SU-DHL-6 (cell line): ENCODE data around the gene RCC2.
"Not testable (repeated sequence)": the region's sequence is repeated elsewhere in the genome, so short reads cannot be mapped to it uniquely, and the experiment has no call there.

Experiments
- H2AFZ ChIP-seq: fragments of 200-600 bp; sonication (generic); 2 replicates; pipeline ENCODE4 v1.6.1; 2014; ENCODE audit warnings: low read depth, mild to moderate bottlenecking, moderate library complexity, mixed read lengths, antibody characterized with exemption, low read length; ENCODE audit not compliant: severe bottlenecking
- H3F3A ChIP-seq: fragments of 200-600 bp; shearing (Covaris generic); 2 replicates; pipeline ENCODE4 v1.6.0; 2016; ENCODE audit warnings: antibody characterized with exemption, mild to moderate bottlenecking; ENCODE audit not compliant: insufficient read depth
- H3K27ac ChIP-seq: fragments of 200-600 bp; sonication (generic); 2 replicates; pipeline ENCODE4 v1.5.1; 2016; ENCODE audit warnings: low read depth, mild to moderate bottlenecking, low read length, moderate library complexity, mixed read lengths
- H3K27me3 ChIP-seq: fragments of 200-600 bp; sonication (generic), shearing (Covaris generic); 2 replicates; pipeline ENCODE4 v1.6.0; 2014; ENCODE audit warnings: mild to moderate bottlenecking, low read length
- H3K36me3 ChIP-seq: fragments of 200-600 bp; sonication (generic); 2 replicates; pipeline ENCODE4 v1.6.1; 2014; ENCODE audit warnings: mild to moderate bottlenecking, low read length, mixed read lengths
- H3K4me2 ChIP-seq: fragments of 300-600, 200-600 bp; shearing (Covaris generic), sonication (generic); 2 replicates; pipeline ENCODE4 v1.6.0; 2014; ENCODE audit warnings: low read length, low read depth, mild to moderate bottlenecking; ENCODE audit not compliant: poor library complexity, severe bottlenecking
- H3K4me3 ChIP-seq: fragments of 200-600 bp; sonication (generic); 2 replicates; pipeline ENCODE4 v1.5.1; 2014; ENCODE audit warnings: antibody characterized with exemption, low read length, mild to moderate bottlenecking, mixed read lengths; ENCODE audit not compliant: insufficient read depth, poor library complexity, severe bottlenecking
- H3K79me2 ChIP-seq: fragments of 200-600 bp; sonication (generic); 2 replicates; pipeline ENCODE4 v1.6.1; 2014; ENCODE audit warnings: mild to moderate bottlenecking, low read length, moderate library complexity; ENCODE audit not compliant: insufficient read depth
- H3K9ac ChIP-seq: fragments of 200-600 bp; sonication (generic); 2 replicates; pipeline ENCODE4 v1.7.0; 2014; ENCODE audit warnings: mild to moderate bottlenecking, low read length
- H3K9me2 ChIP-seq: fragments of 200-600 bp; sonication (generic); replicated peaks from 2 replicates; pipeline ENCODE4 v1.6.1; 2014; ENCODE audit warnings: low read length; ENCODE audit not compliant: insufficient read depth
- H3K9me3 ChIP-seq: fragments of 200-600 bp; sonication (generic); 2 replicates; pipeline ENCODE4 v1.6.1; 2014; ENCODE audit warnings: low read length, mixed read lengths; ENCODE audit not compliant: insufficient read depth
- H4K20me1 ChIP-seq: fragments of 200-600 bp; sonication (generic); 2 replicates; pipeline ENCODE4 v1.6.1; 2014; ENCODE audit warnings: low read depth, mild to moderate bottlenecking, antibody characterized with exemption, low read length, moderate library complexity, mixed read lengths
- CTCF ChIP-seq: fragments of 200-600 bp; sonication (generic); IDR thresholded peaks from one replicate; pipeline ENCODE4 v1.5.1; 2017; ENCODE audit warnings: antibody characterized with exemption, mild to moderate bottlenecking, low read length, moderate library complexity; ENCODE audit not compliant: insufficient read depth, poor library complexity, severe bottlenecking
- EZH2phosphoT487 ChIP-seq: fragments of 200-600 bp; sonication (generic), shearing (Covaris generic); conservative IDR thresholded peaks from 2 replicates; pipeline ENCODE4 v1.6.1; 2018; ENCODE audit warnings: mild to moderate bottlenecking, antibody characterized with exemption, low read length, moderate library complexity, mixed read lengths

Gene RCC2

GRCh38 chr1:17471393-17471792 lies 31.9 kb upstream of the RCC2 start:
- H3K79me2 ChIP-seq, result no peaks in the 10 kb centered on the region
- H3K9ac ChIP-seq, result no peak overlapping the region
- H3K27me3 ChIP-seq, result no peaks in the 10 kb centered on the region
- H3K9me2 ChIP-seq, result no peaks in the 10 kb centered on the region
- no peaks in the 10 kb centered on the region for H4K20me1 ChIP-seq
- TF ChIP-seq CTCF (no peak), EZH2phosphoT487 (no peak)
- no peaks in the 10 kb centered on the region for H3F3A ChIP-seq
- H3K4me3 ChIP-seq, result no peak overlapping the region
- H2AFZ ChIP-seq, result no peak overlapping the region
- H3K27ac ChIP-seq, result no peak overlapping the region
- no peak overlapping the region for H3K4me2 ChIP-seq
- no peaks in the 10 kb centered on the region for H3K36me3 ChIP-seq
- no peaks in the 10 kb centered on the region for H3K9me3 ChIP-seq

GRCh38 chr1:17470021-17470799 lies 30.7 kb upstream of the RCC2 start:
- Histone ChIP-seq H2AFZ (no peak overlapping the region), H3K4me3 (no peak overlapping the region), H3K79me2 (no peaks in the 10 kb centered on the region), H3K27me3 (no peaks in the 10 kb centered on the region), H3K9ac (no peak overlapping the region), H3K9me3 (no peaks in the 10 kb centered on the region), H3F3A (no peaks in the 10 kb centered on the region), H4K20me1 (no peaks in the 10 kb centered on the region), H3K27ac (no peak overlapping the region), H3K4me2 (no peak overlapping the region), H3K9me2 (no peaks in the 10 kb centered on the region), H3K36me3 (no peaks in the 10 kb centered on the region)
- TF ChIP-seq CTCF, result no peak
- no peak for TF ChIP-seq EZH2phosphoT487

GRCh38 chr1:17468357-17469265 lies 29.1 kb upstream of the RCC2 start:
- H3K4me3 ChIP-seq, H3K9ac ChIP-seq, H3K36me3 ChIP-seq, H3K9me2 ChIP-seq, H4K20me1 ChIP-seq, H3F3A ChIP-seq, H3K27ac ChIP-seq, H3K4me2 ChIP-seq, H3K9me3 ChIP-seq, H3K27me3 ChIP-seq, H3K79me2 ChIP-seq, H2AFZ ChIP-seq: not testable (repeated sequence)

GRCh38 chr1:17466359-17466758 lies 26.9 kb upstream of the RCC2 start:
- Histone ChIP-seq H3K27me3 (no peaks in the 10 kb centered on the region), H3K4me3 (no peak overlapping the region)
- no peak for TF ChIP-seq EZH2phosphoT487
- no peak for TF ChIP-seq CTCF

More at GRCh38 chr1:17466359-17466758, 26.9 kb upstream of the RCC2 start:
- Histone ChIP-seq H3K9ac (no peak overlapping the region), H4K20me1 (no peaks in the 10 kb centered on the region), H3K79me2 (no peaks in the 10 kb centered on the region), H3K4me2 (no peak overlapping the region), H2AFZ (no peak overlapping the region), H3K36me3 (no peaks in the 10 kb centered on the region), H3K9me3 (no peaks in the 10 kb centered on the region), H3K27ac (no peak overlapping the region), H3K9me2 (no peaks in the 10 kb centered on the region), H3F3A (no peaks in the 10 kb centered on the region)
